ENCODE results near the gene DCHS1. TPM values are rescaled to one million over a fixed set of nuclear protein-coding genes. Genes with fewer than 3 reads are reported as not detected.

DCHS1 gene
- polyA plus RNA-seq, 2 donors: 1.7 to 2.0 TPM

DNA sequence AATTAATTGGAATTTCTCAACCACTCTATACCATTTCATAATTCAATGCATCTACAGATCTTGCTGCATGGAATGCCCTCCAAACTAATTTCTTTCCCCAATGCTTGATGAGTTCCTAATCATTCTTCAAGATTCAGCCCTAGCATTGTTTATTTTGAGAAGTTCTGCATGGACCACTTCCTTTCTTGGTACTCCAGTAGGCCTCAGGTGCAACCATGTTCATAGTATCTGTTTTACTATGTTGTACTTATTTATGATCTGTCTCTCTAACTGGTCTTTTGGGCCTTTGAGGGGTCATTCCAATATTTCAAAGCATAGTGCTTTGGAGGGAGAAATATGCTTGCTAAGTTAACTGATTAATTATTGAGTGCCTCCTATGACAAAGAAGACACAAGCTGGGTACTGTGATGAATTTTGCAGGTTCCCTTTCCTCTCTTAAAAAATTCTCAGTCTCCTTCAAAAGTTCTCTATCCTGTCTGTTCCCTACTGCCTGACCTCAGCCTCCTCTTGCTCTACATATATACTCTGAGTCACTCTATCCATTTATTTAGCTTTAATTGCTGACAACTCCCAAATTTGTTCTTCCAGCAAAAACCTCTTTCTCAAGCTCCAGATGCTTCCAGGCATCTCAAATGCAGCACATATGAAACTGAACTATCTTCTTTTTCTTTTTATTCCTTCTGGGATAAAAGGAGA is 18.1 kb upstream of the DCHS1 start:
- no peaks in the 10 kb centered on the region for H3K36me3 ChIP-seq (ENCODE audit: control insufficient read depth in 2 of 2, insufficient read depth in 2 of 2, low read length in 1 of 2)
- no peaks in the 10 kb centered on the region for H3K9me3 ChIP-seq (ENCODE audit: control insufficient read depth in 2 of 2, insufficient read depth in 1 of 2, low read depth in 1 of 2, low read length in 1 of 2)
- no peaks in the 10 kb centered on the region for H3K4me1 ChIP-seq (ENCODE audit: control insufficient read depth in 2 of 2, insufficient read depth in 2 of 2, low read length in 1 of 2)
- H3K27ac ChIP-seq (ENCODE audit: low read depth in 2 of 2, low read length in 1 of 2): no peak overlapping the region
- H3K27me3 ChIP-seq (ENCODE audit: control insufficient read depth in 1 of 2, insufficient read depth in 2 of 2, low read length in 2 of 2): no peaks in the 10 kb centered on the region
- no peak overlapping the region for H3K4me3 ChIP-seq (ENCODE audit: low read depth in 1 of 2, low read length in 2 of 2)

DNA sequence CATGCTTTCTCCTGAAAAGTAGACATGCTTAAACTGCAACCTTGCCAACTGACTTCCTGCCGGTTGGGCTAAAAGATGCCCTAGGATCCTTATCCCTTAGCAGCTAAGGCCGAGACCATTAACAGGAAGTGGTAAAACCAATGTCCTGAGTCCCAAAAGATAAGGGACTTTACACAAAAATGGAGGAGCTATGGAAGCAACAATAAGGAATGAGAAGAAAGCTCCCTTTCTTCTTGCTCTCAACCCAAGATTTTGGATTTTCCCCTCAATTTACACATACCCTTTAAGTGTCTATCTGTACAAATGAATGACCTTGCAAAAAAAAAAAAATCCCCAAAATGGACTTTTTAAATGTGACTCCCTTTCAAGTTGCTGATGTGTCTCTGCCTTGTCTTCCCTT is 16.4 kb upstream of the DCHS1 start:
- Histone ChIP-seq H3K27ac (ENCODE audit: low read depth in 2 of 2, low read length in 1 of 2) (no peak overlapping the region), H3K36me3 (ENCODE audit: control insufficient read depth in 2 of 2, insufficient read depth in 2 of 2, low read length in 1 of 2) (no peaks in the 10 kb centered on the region), H3K9me3 (ENCODE audit: control insufficient read depth in 2 of 2, insufficient read depth in 1 of 2, low read depth in 1 of 2, low read length in 1 of 2) (no peaks in the 10 kb centered on the region), H3K4me3 (ENCODE audit: low read depth in 1 of 2, low read length in 2 of 2) (no peak overlapping the region), H3K4me1 (ENCODE audit: control insufficient read depth in 2 of 2, insufficient read depth in 2 of 2, low read length in 1 of 2) (no peaks in the 10 kb centered on the region), H3K27me3 (ENCODE audit: control insufficient read depth in 1 of 2, insufficient read depth in 2 of 2, low read length in 2 of 2) (no peaks in the 10 kb centered on the region)
- 81 to 87% methylated on average over 2 of the region's 2 CpGs for WGBS, 2 donors

DNA sequence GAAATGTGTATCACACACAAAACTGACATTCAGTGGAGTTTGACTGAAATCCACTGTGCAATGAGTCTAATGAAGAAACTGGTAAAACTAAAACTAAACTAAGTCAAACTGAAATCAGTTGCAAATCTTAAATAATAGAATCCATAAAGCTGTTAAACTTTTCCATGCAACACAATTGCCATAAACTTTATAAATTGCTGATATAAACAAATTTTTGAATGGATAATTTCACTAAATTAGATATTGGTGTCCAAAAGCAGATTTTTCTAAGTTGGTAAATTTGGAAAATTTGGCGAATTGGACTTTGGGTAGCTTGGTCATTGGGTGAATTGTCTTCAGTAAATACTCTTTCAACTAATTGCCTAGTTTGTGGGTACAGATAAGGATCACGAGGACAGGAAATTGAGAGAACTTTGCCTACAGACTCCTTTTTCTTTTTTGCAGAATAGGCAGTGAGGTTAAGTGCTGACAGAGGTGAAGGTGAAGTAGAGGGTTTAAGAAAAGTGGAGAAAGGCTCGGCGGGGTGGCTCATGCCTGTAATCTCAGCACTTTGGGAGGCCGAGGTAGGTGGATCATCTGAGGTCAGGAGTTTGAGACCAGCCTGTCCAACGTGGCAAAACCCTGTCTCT is 14.7 kb upstream of the DCHS1 start:
- Histone ChIP-seq H3K27ac (ENCODE audit: low read depth in 2 of 2, low read length in 1 of 2) (no peak overlapping the region), H3K4me3 (ENCODE audit: low read depth in 1 of 2, low read length in 2 of 2) (no peak overlapping the region), H3K36me3 (ENCODE audit: control insufficient read depth in 2 of 2, insufficient read depth in 2 of 2, low read length in 1 of 2) (no peaks in the 10 kb centered on the region), H3K27me3 (ENCODE audit: control insufficient read depth in 1 of 2, insufficient read depth in 2 of 2, low read length in 2 of 2) (no peaks in the 10 kb centered on the region), H3K9me3 (ENCODE audit: control insufficient read depth in 2 of 2, insufficient read depth in 1 of 2, low read depth in 1 of 2, low read length in 1 of 2) (no peaks in the 10 kb centered on the region), H3K4me1 (ENCODE audit: control insufficient read depth in 2 of 2, insufficient read depth in 2 of 2, low read length in 1 of 2) (no peaks in the 10 kb centered on the region)
- 73 to 81% methylated on average over 6 of the region's 6 CpGs for WGBS, 2 donors

DNA sequence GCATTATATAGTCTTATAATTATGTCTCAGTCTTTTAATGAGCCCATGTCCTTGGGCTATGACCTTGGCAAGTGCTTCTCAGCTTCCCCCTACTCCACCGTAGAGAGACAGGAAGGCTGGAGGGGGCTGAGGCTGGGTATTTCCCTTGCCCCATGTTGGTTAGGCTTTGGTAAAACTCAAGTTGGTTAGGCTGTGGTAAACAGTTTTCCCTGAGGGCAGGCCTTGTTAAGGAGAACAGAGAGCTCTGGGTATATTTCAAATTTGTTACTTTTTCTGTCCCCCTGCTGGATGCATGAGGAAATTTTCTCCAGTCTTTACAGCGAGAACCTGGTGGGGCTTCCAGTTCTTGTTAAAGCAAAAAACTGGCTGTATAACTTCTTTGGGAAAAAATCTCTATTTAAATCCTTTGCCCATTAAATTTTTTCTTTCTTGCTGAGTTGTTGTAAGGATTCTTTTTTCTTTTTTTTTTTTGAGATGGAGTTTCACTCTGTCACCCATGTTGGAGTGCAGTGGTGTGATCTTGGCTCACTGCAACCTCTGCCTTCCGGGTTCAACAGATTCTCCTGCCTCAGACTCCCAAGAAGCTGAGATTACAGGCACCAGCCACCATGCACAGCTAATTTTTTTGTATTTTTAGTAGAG is 12.2 kb upstream of the DCHS1 start:
- Histone ChIP-seq H3K27ac (ENCODE audit: low read depth in 2 of 2, low read length in 1 of 2) (no peak overlapping the region), H3K4me1 (ENCODE audit: control insufficient read depth in 2 of 2, insufficient read depth in 2 of 2, low read length in 1 of 2) (no peaks in the 10 kb centered on the region), H3K36me3 (ENCODE audit: control insufficient read depth in 2 of 2, insufficient read depth in 2 of 2, low read length in 1 of 2) (no peaks in the 10 kb centered on the region), H3K27me3 (ENCODE audit: control insufficient read depth in 1 of 2, insufficient read depth in 2 of 2, low read length in 2 of 2) (no peaks in the 10 kb centered on the region), H3K4me3 (ENCODE audit: low read depth in 1 of 2, low read length in 2 of 2) (no peak overlapping the region), H3K9me3 (ENCODE audit: control insufficient read depth in 2 of 2, insufficient read depth in 1 of 2, low read depth in 1 of 2, low read length in 1 of 2) (no peaks in the 10 kb centered on the region)
- 68 to 69% methylated on average over 3 of the region's 3 CpGs for WGBS, 2 donors

DNA sequence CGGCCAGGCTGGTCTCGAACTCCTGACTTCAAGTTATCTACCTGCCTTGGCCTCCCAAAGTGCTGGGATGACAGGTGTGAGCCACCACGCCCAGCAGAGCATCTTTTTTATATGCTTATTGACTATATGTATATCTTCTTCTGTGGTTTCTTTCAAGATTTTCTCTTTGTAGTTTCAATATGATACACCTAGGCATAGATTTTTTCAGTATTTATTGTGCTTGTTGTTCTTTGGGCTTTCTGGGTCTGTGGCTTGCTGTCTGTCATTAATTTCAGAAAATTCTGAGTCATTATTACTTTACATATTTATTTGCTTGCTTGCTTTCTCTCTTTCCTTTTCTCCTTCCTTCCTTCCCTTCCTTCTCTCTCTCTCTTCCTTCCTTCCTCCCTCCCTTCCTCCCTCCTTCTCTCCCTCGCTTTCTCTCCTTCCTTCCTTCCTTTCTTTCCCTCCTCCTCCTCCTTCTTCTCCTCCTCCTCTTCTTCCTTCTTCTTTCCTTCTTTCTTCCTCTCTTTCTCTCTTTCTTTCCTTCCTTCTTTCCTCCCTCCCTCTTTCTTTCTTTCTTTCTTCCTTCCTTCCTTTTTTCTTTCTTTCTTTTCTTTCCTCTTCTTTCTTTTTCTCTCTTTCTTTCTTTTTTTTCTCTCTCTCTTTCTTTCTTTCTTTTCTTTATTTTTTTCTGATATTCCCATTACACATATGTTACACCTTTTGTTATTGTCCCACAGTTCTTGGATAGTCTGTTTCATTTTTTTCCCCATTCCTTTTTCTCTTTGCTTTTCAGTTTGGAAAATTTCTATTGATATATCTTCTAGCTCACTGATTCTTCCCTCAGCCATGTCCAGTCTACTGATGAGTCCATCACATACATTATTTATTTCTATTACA is 10.9 kb upstream of the DCHS1 start:
- 86 to 91% methylated on average over 4 of the region's 4 CpGs for WGBS, 2 donors
- H3K36me3 ChIP-seq (ENCODE audit: control insufficient read depth in 2 of 2, insufficient read depth in 2 of 2, low read length in 1 of 2): no peaks in the 10 kb centered on the region
- no peaks in the 10 kb centered on the region for H3K4me1 ChIP-seq (ENCODE audit: control insufficient read depth in 2 of 2, insufficient read depth in 2 of 2, low read length in 1 of 2)
- H3K27me3 ChIP-seq (ENCODE audit: control insufficient read depth in 1 of 2, insufficient read depth in 2 of 2, low read length in 2 of 2): no peaks in the 10 kb centered on the region
- H3K9me3 ChIP-seq (ENCODE audit: control insufficient read depth in 2 of 2, insufficient read depth in 1 of 2, low read depth in 1 of 2, low read length in 1 of 2): no peaks in the 10 kb centered on the region
- no peak overlapping the region for H3K27ac ChIP-seq (ENCODE audit: low read depth in 2 of 2, low read length in 1 of 2)
- no peak overlapping the region for H3K4me3 ChIP-seq (ENCODE audit: low read depth in 1 of 2, low read length in 2 of 2)

DNA sequence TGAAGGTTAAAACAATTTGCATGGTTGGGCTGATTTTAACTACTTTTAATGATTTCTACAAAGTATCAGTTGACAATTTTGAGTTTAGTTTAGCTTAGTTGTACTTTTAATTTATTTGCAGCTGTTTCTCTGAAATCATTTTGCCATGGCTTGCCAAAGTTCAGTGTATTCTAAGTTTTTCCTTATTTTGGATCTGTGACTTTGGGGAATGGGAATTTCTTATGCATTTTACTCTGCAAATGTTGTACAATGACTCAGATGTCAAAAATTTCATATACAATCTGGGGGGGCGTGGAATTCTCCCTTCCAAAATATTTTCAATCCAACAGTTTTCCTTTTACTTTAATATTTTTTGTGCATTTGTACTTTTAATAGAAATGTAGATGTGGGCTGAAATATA is 8.9 kb upstream of the DCHS1 start:
- Histone ChIP-seq H3K9me3 (ENCODE audit: control insufficient read depth in 2 of 2, insufficient read depth in 1 of 2, low read depth in 1 of 2, low read length in 1 of 2) (no peaks in the 10 kb centered on the region), H3K36me3 (ENCODE audit: control insufficient read depth in 2 of 2, insufficient read depth in 2 of 2, low read length in 1 of 2) (no peaks in the 10 kb centered on the region), H3K4me3 (ENCODE audit: low read depth in 1 of 2, low read length in 2 of 2) (no peak overlapping the region), H3K4me1 (ENCODE audit: control insufficient read depth in 2 of 2, insufficient read depth in 2 of 2, low read length in 1 of 2) (no peaks in the 10 kb centered on the region), H3K27me3 (ENCODE audit: control insufficient read depth in 1 of 2, insufficient read depth in 2 of 2, low read length in 2 of 2) (no peaks in the 10 kb centered on the region), H3K27ac (ENCODE audit: low read depth in 2 of 2, low read length in 1 of 2) (no peak overlapping the region)
- 0 to 5% methylated on average over 1 of the region's 1 CpG for WGBS, 2 donors

DNA sequence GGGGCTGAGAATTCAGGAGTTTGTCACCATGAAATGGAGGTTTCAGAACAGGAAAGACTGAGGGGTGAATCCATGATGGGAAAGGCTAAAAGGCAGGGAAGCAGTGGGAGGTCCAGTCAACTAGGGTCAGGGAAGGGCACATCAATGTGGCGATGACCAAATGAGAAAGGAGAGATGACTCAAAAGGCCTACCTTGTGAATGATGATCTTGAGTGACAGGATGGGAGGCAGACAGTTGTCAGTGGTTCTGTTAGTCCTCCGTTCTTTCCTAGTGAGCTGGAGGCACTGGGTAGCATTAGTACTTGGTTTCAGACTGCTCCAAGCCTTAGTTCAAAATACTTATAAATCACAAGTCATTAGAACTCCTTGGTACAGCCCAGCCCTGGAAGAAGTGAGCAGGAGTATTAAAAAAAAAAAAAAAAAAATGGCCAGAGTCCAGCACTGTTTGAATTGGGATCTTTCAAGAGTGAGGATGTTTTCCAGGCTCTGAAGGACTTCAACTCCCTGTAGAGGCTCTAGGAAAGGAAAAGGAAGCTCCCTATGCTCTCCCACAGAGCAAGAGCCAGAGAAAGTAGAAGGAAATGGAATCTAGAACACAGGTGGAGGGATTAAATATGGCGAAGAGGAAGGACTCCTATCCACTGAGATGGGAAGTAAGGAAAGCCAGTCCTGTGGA is 8.3 kb upstream of the DCHS1 start:
- WGBS, 2 donors: 60 to 62% methylated on average over 3 of the region's 3 CpGs
- Histone ChIP-seq H3K27ac (ENCODE audit: low read depth in 2 of 2, low read length in 1 of 2) (no peak overlapping the region), H3K9me3 (ENCODE audit: control insufficient read depth in 2 of 2, insufficient read depth in 1 of 2, low read depth in 1 of 2, low read length in 1 of 2) (no peaks in the 10 kb centered on the region), H3K36me3 (ENCODE audit: control insufficient read depth in 2 of 2, insufficient read depth in 2 of 2, low read length in 1 of 2) (no peaks in the 10 kb centered on the region), H3K27me3 (ENCODE audit: control insufficient read depth in 1 of 2, insufficient read depth in 2 of 2, low read length in 2 of 2) (no peaks in the 10 kb centered on the region), H3K4me3 (ENCODE audit: low read depth in 1 of 2, low read length in 2 of 2) (no peak overlapping the region), H3K4me1 (ENCODE audit: control insufficient read depth in 2 of 2, insufficient read depth in 2 of 2, low read length in 1 of 2) (no peaks in the 10 kb centered on the region)

DNA sequence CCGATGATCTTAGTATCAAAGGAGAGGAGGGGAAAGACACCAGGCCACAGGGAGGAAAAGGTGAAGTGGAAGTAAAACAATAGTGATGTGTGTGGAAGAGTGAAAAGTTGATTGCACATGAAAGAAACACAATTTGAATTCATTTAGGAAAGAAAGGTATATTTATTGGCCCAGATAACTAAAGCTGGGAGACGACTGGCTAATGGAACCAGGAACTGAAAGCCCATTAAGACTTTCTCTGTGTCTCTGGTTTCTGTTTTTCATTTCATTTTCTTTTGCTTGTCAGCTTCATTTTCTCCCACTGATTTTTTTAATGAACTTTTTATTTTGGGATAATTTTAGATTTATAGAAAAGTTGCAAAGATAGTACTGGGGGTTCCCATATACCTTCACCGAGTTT is 5.1 kb upstream of the DCHS1 start:
- Histone ChIP-seq H3K27me3 (ENCODE audit: control insufficient read depth in 1 of 2, insufficient read depth in 2 of 2, low read length in 2 of 2) (no peaks in the 10 kb centered on the region), H3K4me3 (ENCODE audit: low read depth in 1 of 2, low read length in 2 of 2) (no peak overlapping the region), H3K4me1 (ENCODE audit: control insufficient read depth in 2 of 2, insufficient read depth in 2 of 2, low read length in 1 of 2) (no peaks in the 10 kb centered on the region), H3K9me3 (ENCODE audit: control insufficient read depth in 2 of 2, insufficient read depth in 1 of 2, low read depth in 1 of 2, low read length in 1 of 2) (no peaks in the 10 kb centered on the region), H3K27ac (ENCODE audit: low read depth in 2 of 2, low read length in 1 of 2) (no peak overlapping the region), H3K36me3 (ENCODE audit: control insufficient read depth in 2 of 2, insufficient read depth in 2 of 2, low read length in 1 of 2) (no peaks in the 10 kb centered on the region)
- WGBS, 2 donors: 76 to 86% methylated on average over 3 of the region's 3 CpGs

DNA sequence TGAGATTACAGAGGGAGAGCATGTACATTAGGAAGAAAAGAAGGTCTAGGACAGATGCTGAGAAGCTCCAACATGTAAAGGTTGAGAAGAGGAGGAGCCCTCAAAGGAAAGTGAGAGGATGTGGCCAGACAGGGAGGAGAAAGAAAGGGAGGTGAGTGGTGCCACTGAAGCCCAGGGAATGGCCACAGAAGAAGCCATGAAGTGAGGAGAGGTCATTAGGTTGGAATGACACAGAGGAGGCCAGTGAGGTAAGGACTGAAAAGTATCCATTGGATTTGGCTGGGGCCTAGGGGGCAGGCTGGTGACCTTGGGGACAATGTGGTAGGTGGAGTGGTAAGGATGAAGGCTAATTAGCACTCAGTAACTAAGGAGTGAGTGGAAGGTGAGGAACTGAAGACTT is 3.0 kb upstream of the DCHS1 start:
- no peaks in the 10 kb centered on the region for H3K9me3 ChIP-seq (ENCODE audit: control insufficient read depth in 2 of 2, insufficient read depth in 1 of 2, low read depth in 1 of 2, low read length in 1 of 2)
- no peak overlapping the region for H3K4me3 ChIP-seq (ENCODE audit: low read depth in 1 of 2, low read length in 2 of 2)
- H3K27ac ChIP-seq (ENCODE audit: low read depth in 2 of 2, low read length in 1 of 2): no peak overlapping the region
- no peaks in the 10 kb centered on the region for H3K36me3 ChIP-seq (ENCODE audit: control insufficient read depth in 2 of 2, insufficient read depth in 2 of 2, low read length in 1 of 2)
- H3K27me3 ChIP-seq (ENCODE audit: control insufficient read depth in 1 of 2, insufficient read depth in 2 of 2, low read length in 2 of 2): no peaks in the 10 kb centered on the region
- H3K4me1 ChIP-seq (ENCODE audit: control insufficient read depth in 2 of 2, insufficient read depth in 2 of 2, low read length in 1 of 2): peaks cover 0 to 2% of the 10 kb centered on the region in 2 donors
